GM10266 (cell line): ENCODE data around the gene NGRN.
"Not testable (repeated sequence)": the region's sequence is repeated elsewhere in the genome, so short reads cannot be mapped to it uniquely, and the experiment has no call there.

ENCODE experiments used
- DNase-seq: peaks from one replicate; pipeline ENCODE4 v3.0.0; 2012; ENCODE audit errors: extremely low spot score
- TF ChIP-seq, protein P1 (sequence below): IDR thresholded peaks from 2 replicates; pipeline ENCODE4 v1.5.1; 2012; ENCODE audit warnings: mild to moderate bottlenecking, low read depth; ENCODE audit not compliant: control insufficient read depth, insufficient read depth; ENCODE audit errors: missing control alignments

NGRN gene

GRCh38 chr15:90259524-90259923 is 5.9 kb upstream of the NGRN start:
- TF ChIP-seq, protein P1, sequence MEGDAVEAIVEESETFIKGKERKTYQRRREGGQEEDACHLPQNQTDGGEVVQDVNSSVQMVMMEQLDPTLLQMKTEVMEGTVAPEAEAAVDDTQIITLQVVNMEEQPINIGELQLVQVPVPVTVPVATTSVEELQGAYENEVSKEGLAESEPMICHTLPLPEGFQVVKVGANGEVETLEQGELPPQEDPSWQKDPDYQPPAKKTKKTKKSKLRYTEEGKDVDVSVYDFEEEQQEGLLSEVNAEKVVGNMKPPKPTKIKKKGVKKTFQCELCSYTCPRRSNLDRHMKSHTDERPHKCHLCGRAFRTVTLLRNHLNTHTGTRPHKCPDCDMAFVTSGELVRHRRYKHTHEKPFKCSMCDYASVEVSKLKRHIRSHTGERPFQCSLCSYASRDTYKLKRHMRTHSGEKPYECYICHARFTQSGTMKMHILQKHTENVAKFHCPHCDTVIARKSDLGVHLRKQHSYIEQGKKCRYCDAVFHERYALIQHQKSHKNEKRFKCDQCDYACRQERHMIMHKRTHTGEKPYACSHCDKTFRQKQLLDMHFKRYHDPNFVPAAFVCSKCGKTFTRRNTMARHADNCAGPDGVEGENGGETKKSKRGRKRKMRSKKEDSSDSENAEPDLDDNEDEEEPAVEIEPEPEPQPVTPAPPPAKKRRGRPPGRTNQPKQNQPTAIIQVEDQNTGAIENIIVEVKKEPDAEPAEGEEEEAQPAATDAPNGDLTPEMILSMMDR, result no peak
- peak; percentile 60 for DNase-seq

DNA sequence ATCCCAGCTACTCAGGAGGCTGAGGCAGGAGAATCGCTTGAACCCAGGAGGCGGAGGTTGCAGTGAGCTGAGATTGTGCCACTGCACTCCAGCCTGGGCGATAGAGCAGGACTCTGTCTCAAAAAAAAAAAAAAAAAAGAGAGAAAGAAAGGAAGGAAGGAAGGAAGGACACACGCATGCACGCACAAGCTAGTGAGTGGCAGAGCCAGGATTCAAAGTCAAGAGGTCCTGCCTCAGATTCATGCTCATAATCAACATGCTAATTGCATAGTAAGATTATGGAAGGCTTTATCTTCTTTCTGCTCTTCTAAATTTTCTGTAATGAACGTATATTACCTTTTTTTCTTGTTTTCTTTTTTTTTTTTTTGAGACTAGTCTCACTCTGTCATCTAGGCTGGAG is 4.7 kb upstream of the NGRN start:
- DNase-seq, result not testable (repeated sequence)

GRCh38 chr15:90261811-90262210 is 3.7 kb upstream of the NGRN start:
- DNase-seq, result no peak

DNA sequence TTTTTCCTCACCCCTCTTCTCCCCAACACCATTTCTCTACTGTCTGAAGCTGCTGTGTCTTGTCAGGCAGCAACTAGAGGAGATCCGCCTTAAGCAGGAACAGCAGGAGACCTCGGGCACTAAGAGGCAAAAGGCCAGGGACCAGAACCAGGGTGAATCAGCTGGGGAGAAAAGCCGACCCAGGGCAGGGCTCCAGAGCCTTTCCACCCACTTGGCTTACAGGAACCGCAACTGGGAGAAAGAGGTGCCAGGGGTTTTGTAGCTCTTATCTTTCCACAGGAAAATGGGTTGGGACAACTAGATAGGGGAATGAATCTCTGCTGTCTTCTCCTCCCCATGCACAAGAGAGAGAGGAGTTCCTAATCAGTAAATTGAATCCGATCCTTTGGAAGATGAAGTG is 3.0 kb upstream of the NGRN start:
- no peak for DNase-seq
- TF ChIP-seq, protein P1, result no peak

More at GRCh38 chr15:90261811-90262210, 3.7 kb upstream of the NGRN start:
- TF ChIP-seq, protein P1, result no peak

GRCh38 chr15:90264671-90265070 is 801 bp upstream of the NGRN start:
- TF ChIP-seq, protein P1, result no peak
- DNase-seq, result no peak

DNA sequence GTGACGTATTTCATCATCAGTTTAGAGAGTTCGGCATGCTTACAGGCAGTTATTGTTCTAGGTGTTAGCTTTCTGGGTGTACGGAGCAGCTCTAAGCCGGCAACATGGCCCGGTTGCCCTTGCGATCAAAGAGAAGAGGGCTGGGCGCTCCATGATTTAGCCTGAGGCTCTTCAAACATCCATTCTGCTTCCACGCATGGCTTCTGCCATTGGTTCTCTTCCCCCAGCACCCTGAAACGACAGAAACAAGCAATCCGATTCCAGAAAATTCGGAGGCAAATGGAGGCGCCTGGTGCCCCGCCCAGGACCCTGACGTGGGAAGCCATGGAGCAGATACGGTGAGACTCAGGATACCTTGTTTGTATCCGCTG is 574 bp downstream of the NGRN start:
- TF ChIP-seq, protein P1, result no peak
- peak; percentile 43 for DNase-seq

- DNase-seq, result no peak
- TF ChIP-seq, protein P1, result no peak
Observed at GRCh38 chr15:90266485-90266884, 1.0 kb downstream of the NGRN start.

- TF ChIP-seq, protein P1, result no peak
- no peak for DNase-seq
Observed at GRCh38 chr15:90268415-90268814, 2.9 kb downstream of the NGRN start.
